C4-2B (cell line): ENCODE results near the gene RAB40C.

ENCODE experiments used
- CTCF ChIP-seq: fragments of 450-650 bp; conservative IDR thresholded peaks from 2 replicates; pipeline ENCODE4 v1.5.1; 2017; ENCODE audit warnings: mild to moderate bottlenecking
- ZFX ChIP-seq: fragments of 450-650 bp; IDR thresholded peaks from 2 replicates; pipeline ENCODE4 v1.6.1; 2017

GRCh38 chr16:660132-660458, 70.2 kb downstream of the RAB40C start:
- TF ChIP-seq CTCF, result no peak
- no peak for TF ChIP-seq ZFX
